AML-193 (cell line): ENCODE measurements around the gene ZFP30.
A peak's percentile ranks its signal among the peaks of the same experiment; 100 is the strongest.
"Not testable (repeated sequence)": the region's sequence is repeated elsewhere in the genome, so short reads cannot be mapped to it uniquely, and the experiment has no call there.

Source experiments
- DNase-seq, 2 experiments: peaks; one replicate each; lab custom pipeline; 2025; lab: John Stamatoyannopoulos, UW

Gene ZFP30

GRCh38 chr19:37655301-37655688 lies at the start of gene ZFP30:
ZFP30 (minus strand) TSS chr19:37655465; CDS start chr19:37647822, 7,643 bp downstream.
- DNase-seq: peak; percentile 49 to 63

GRCh38 chr19:37699057-37699456 lies 43.8 kb upstream of the ZFP30 start:
- no peak for DNase-seq

- no peak for DNase-seq
Measured at GRCh38 chr19:37698216-37698615, 43.0 kb upstream of the ZFP30 start.

GRCh38 chr19:37695144-37695899 lies 40.1 kb upstream of the ZFP30 start:
- no peak for DNase-seq

GRCh38 chr19:37692956-37693620 lies 37.8 kb upstream of the ZFP30 start:
- DNase-seq: no peak

- DNase-seq: peak; percentile 81 to 83
Measured at GRCh38 chr19:37691881-37692504, 36.7 kb upstream of the ZFP30 start.

GRCh38 chr19:37683520-37683919 lies 28.3 kb upstream of the ZFP30 start:
- no peak for DNase-seq

- DNase-seq: no peak
Measured at GRCh38 chr19:37669450-37669914, 14.2 kb upstream of the ZFP30 start.

- not testable (repeated sequence) for DNase-seq
Measured at GRCh38 chr19:37657157-37657556, 1.9 kb upstream of the ZFP30 start.

GRCh38 chr19:37655689-37656371 lies 565 bp upstream of the ZFP30 start:
- DNase-seq: peak; percentile 68 to 71

- peak; percentile 17 to 33 for DNase-seq
Measured at GRCh38 chr19:37654629-37655300, 500 bp downstream of the ZFP30 start.

- DNase-seq: no peak
Measured at GRCh38 chr19:37654118-37654517, 1.1 kb downstream of the ZFP30 start.

GRCh38 chr19:37635076-37636056 lies 19.9 kb downstream of the ZFP30 start:
- DNase-seq: no peak

- peak; percentile 64 to 68 for DNase-seq
Measured at GRCh38 chr19:37594982-37595382, 60.3 kb downstream of the ZFP30 start.

GRCh38 chr19:37594304-37594981 lies 60.8 kb downstream of the ZFP30 start, which contains the start of the genes ZNF540 and ZNF571:
ZNF540 (plus strand) TSS chr19:37594876; CDS start chr19:37598448, 3,572 bp downstream.
ZNF571 (minus strand) TSS chr19:37594792; CDS start chr19:37586676, 8,116 bp downstream.
- peak; percentile 87 to 91 for DNase-seq

- no peak for DNase-seq
Measured at GRCh38 chr19:37593996-37594303, 61.3 kb downstream of the ZFP30 start.

GRCh38 chr19:37583340-37583739 lies 71.9 kb downstream of the ZFP30 start:
- no peak for DNase-seq

- no peak for DNase-seq
Measured at GRCh38 chr19:37572203-37572602, 83.1 kb downstream of the ZFP30 start.

GRCh38 chr19:37565370-37565669 lies 89.9 kb downstream of the ZFP30 start:
- no peak for DNase-seq
